Fibroblast of mammary gland (primary cell): ENCODE data around the gene CPED1.
A peak's percentile ranks its signal among the peaks of the same experiment; 100 is the strongest.

Source experiments
- DNase-seq: peaks from one replicate; pipeline ENCODE4 v3.0.0-alpha.2; 2010; ENCODE audit warnings: low read depth
- H3K4me3 ChIP-seq: 2 replicates; pipeline ENCODE4 v1.5.1; 2011; ENCODE audit warnings: low read depth, mild to moderate bottlenecking, low read length, moderate library complexity; ENCODE audit not compliant: control insufficient read depth
- CTCF ChIP-seq: conservative IDR thresholded peaks from 2 replicates; pipeline ENCODE4 v1.5.1; 2011; ENCODE audit warnings: low read depth, low read length, inconsistent platforms; ENCODE audit not compliant: control insufficient read depth, insufficient read depth

CPED1 gene

GRCh38 chr7:120985839-120986238 lies 2.7 kb upstream of the CPED1 start:
- H3K4me3 ChIP-seq: no peak overlapping the region
- no peak for DNase-seq
- TF ChIP-seq CTCF: no peak

GRCh38 chr7:120986650-120987049 lies 1.9 kb upstream of the CPED1 start:
- TF ChIP-seq CTCF: no peak
- DNase-seq: no peak

GRCh38 chr7:120987280-120987679 lies 1.2 kb upstream of the CPED1 start:
- no peak overlapping the region for H3K4me3 ChIP-seq
- no peak for DNase-seq
- TF ChIP-seq CTCF: no peak

More at GRCh38 chr7:120986650-120987049, 1.9 kb upstream of the CPED1 start:
- no peak overlapping the region for H3K4me3 ChIP-seq

- peak; percentile 98 for TF ChIP-seq CTCF
- H3K4me3 ChIP-seq: peak overlapping the region; percentile 70
- DNase-seq: peak; percentile 96
These were observed 574 bp upstream of the CPED1 start for GRCh38 chr7:120987683-120988590.

- no peak for DNase-seq
- no peak for TF ChIP-seq CTCF
- peak overlapping the region; percentile 70 for H3K4me3 ChIP-seq
These were observed 1.0 kb downstream of the CPED1 start for GRCh38 chr7:120989257-120990220.

GRCh38 chr7:120990468-120991118 lies 2.1 kb downstream of the CPED1 start:
- peak overlapping the region; percentile 70 for H3K4me3 ChIP-seq
- no peak for DNase-seq
- TF ChIP-seq CTCF: no peak
